Measurements from ENCODE around the gene MTIF3. TPM values are rescaled to one million over a fixed set of nuclear protein-coding genes. Genes with fewer than 3 reads are reported as not detected.

The MTIF3 gene
- total RNA-seq, 1 donor from 2014 or later: 29.6 TPM

- Histone ChIP-seq H3K79me2 (ENCODE audit: insufficient read depth, low read length) (no peaks in the 10 kb centered on the region), H3K36me3 (ENCODE audit: insufficient read depth, low read length) (no peaks in the 10 kb centered on the region), H3K27me3 (ENCODE audit: insufficient read depth, low read length) (no peaks in the 10 kb centered on the region), H2AFZ (ENCODE audit: low read depth, low read length) (no peak overlapping the region), H3K4me2 (ENCODE audit: low read length) (no peak overlapping the region), H3K27ac (ENCODE audit: low read depth, low read length) (no peak overlapping the region), H3K4me1 (ENCODE audit: insufficient read depth, low read length) (no peaks in the 10 kb centered on the region), H4K20me1 (ENCODE audit: insufficient read depth, low read length) (no peaks in the 10 kb centered on the region), H3K9me3 (ENCODE audit: insufficient read depth, low read depth, low read length) (no peaks in the 10 kb centered on the region), H3K9ac (ENCODE audit: low read length) (no peak overlapping the region), H3K4me3 (ENCODE audit: insufficient read depth, low read depth, low read length) (no peak overlapping the region)
- Mint-ChIP-seq H3K4me3 (ENCODE audit: unreplicated experiment) (no peak overlapping the region), H3K4me1 (ENCODE audit: low read depth, unreplicated experiment) (no peaks in the 10 kb centered on the region), H3K27ac (ENCODE audit: unreplicated experiment) (no peak overlapping the region), H3K9me3 (ENCODE audit: unreplicated experiment) (no peaks in the 10 kb centered on the region), H3K36me3 (ENCODE audit: low read depth, unreplicated experiment) (no peaks in the 10 kb centered on the region), H3K27me3 (ENCODE audit: low read depth, unreplicated experiment) (peaks cover 5% of the 10 kb centered on the region)
- no peak for FAIRE-seq
- no peak for DNase-seq (ENCODE audit: low read depth)
- no peak for TF ChIP-seq EZH2 (IDR thresholded peaks at IDR 0.05; ENCODE audit: insufficient read depth, low read length)
- no peak for TF ChIP-seq CTCF (IDR thresholded peaks at IDR 0.05; ENCODE audit: insufficient read depth, low read depth, low read length)
Observed at GRCh38 chr13:27493981-27494380, 43.6 kb upstream of the MTIF3 start.

- H2AFZ ChIP-seq (ENCODE audit: low read depth, low read length): no peak overlapping the region
- no peaks in the 10 kb centered on the region for H3K4me1 Mint-ChIP-seq (ENCODE audit: low read depth, unreplicated experiment)
- no peak overlapping the region for H3K27ac Mint-ChIP-seq (ENCODE audit: unreplicated experiment)
- H3K79me2 ChIP-seq (ENCODE audit: insufficient read depth, low read length): no peaks in the 10 kb centered on the region
- no peaks in the 10 kb centered on the region for H3K9me3 Mint-ChIP-seq (ENCODE audit: unreplicated experiment)
- no peaks in the 10 kb centered on the region for H3K36me3 Mint-ChIP-seq (ENCODE audit: low read depth, unreplicated experiment)
- H3K4me2 ChIP-seq (ENCODE audit: low read length): no peak overlapping the region
- FAIRE-seq (no peak), DNase-seq (ENCODE audit: low read depth) (no peak)
- no peaks in the 10 kb centered on the region for H3K9me3 ChIP-seq (ENCODE audit: insufficient read depth, low read depth, low read length)
- no peaks in the 10 kb centered on the region for H4K20me1 ChIP-seq (ENCODE audit: insufficient read depth, low read length)
- TF ChIP-seq CTCF (IDR thresholded peaks at IDR 0.05; ENCODE audit: insufficient read depth, low read depth, low read length) (no peak), EZH2 (IDR thresholded peaks at IDR 0.05; ENCODE audit: insufficient read depth, low read length) (no peak)
- H3K27me3 ChIP-seq (ENCODE audit: insufficient read depth, low read length): no peaks in the 10 kb centered on the region
- H3K36me3 ChIP-seq (ENCODE audit: insufficient read depth, low read length): no peaks in the 10 kb centered on the region
- H3K9ac ChIP-seq (ENCODE audit: low read length): no peak overlapping the region
- no peak overlapping the region for H3K4me3 ChIP-seq (ENCODE audit: insufficient read depth, low read depth, low read length)
- H3K4me3 Mint-ChIP-seq (ENCODE audit: unreplicated experiment): no peak overlapping the region
- H3K27ac ChIP-seq (ENCODE audit: low read depth, low read length): no peak overlapping the region
- peaks cover 4% of the 10 kb centered on the region for H3K27me3 Mint-ChIP-seq (ENCODE audit: low read depth, unreplicated experiment)
- H3K4me1 ChIP-seq (ENCODE audit: insufficient read depth, low read length): no peaks in the 10 kb centered on the region
Observed at GRCh38 chr13:27489456-27489855, 39.1 kb upstream of the MTIF3 start.

DNA sequence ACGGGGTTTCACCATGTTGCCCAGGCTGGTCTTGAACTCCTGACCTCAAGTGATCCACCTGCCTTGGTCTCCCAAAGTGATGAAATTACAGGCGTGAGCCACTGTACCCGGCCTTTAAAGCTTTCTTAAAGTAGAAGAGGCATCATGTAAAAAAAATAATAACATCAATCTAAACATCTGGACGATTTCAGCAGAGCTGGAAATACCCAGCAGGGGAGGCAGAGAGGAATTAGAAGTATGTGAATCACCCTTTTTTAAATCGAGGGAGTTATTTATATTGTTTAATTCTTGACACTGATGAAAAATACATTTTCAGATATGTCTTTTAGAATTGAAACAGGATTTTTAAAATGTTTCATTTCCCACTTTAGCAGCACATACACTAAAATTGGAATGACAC lies 37.4 kb upstream of the MTIF3 start:
- no peak for TF ChIP-seq EZH2 (IDR thresholded peaks at IDR 0.05; ENCODE audit: insufficient read depth, low read length)
- no peak for TF ChIP-seq CTCF (IDR thresholded peaks at IDR 0.05; ENCODE audit: insufficient read depth, low read depth, low read length)
- peaks cover 3% of the 10 kb centered on the region for H3K27me3 Mint-ChIP-seq (ENCODE audit: low read depth, unreplicated experiment)
- H3K4me2 ChIP-seq (ENCODE audit: low read length): no peak overlapping the region
- H3K27me3 ChIP-seq (ENCODE audit: insufficient read depth, low read length): peaks cover 2% of the 10 kb centered on the region
- no peaks in the 10 kb centered on the region for H3K36me3 Mint-ChIP-seq (ENCODE audit: low read depth, unreplicated experiment)
- H3K4me1 ChIP-seq (ENCODE audit: insufficient read depth, low read length): no peaks in the 10 kb centered on the region
- no peak overlapping the region for H3K4me3 Mint-ChIP-seq (ENCODE audit: unreplicated experiment)
- H3K79me2 ChIP-seq (ENCODE audit: insufficient read depth, low read length): no peaks in the 10 kb centered on the region
- H3K4me1 Mint-ChIP-seq (ENCODE audit: low read depth, unreplicated experiment): no peaks in the 10 kb centered on the region
- no peak for DNase-seq (ENCODE audit: low read depth)
- no peak overlapping the region for H2AFZ ChIP-seq (ENCODE audit: low read depth, low read length)
- H3K4me3 ChIP-seq (ENCODE audit: insufficient read depth, low read depth, low read length): no peak overlapping the region
- H3K36me3 ChIP-seq (ENCODE audit: insufficient read depth, low read length): no peaks in the 10 kb centered on the region
- FAIRE-seq: no peak
- no peak overlapping the region for H3K27ac ChIP-seq (ENCODE audit: low read depth, low read length)
- no peaks in the 10 kb centered on the region for H4K20me1 ChIP-seq (ENCODE audit: insufficient read depth, low read length)
- no peak overlapping the region for H3K9ac ChIP-seq (ENCODE audit: low read length)
- H3K9me3 ChIP-seq (ENCODE audit: insufficient read depth, low read depth, low read length): no peaks in the 10 kb centered on the region
- H3K27ac Mint-ChIP-seq (ENCODE audit: unreplicated experiment): no peak overlapping the region
- no peaks in the 10 kb centered on the region for H3K9me3 Mint-ChIP-seq (ENCODE audit: unreplicated experiment)

All from astrocyte (in vitro differentiated cells and primary cell).